ENCODE measurements around the gene EXOC4. TPM values are rescaled to one million over a fixed set of nuclear protein-coding genes. Genes with fewer than 3 reads are reported as not detected.

EXOC4 gene
- total and polyA plus RNA-seq, 2 donors (not counting 3 experiments of a cell fraction or from before 2014, with no cell fraction given): 20.3 to 73.1 TPM

- no peaks in the 10 kb centered on the region for H3K27me3 ChIP-seq (ENCODE audit: control insufficient read depth in 2 of 2, insufficient read depth in 2 of 2, low read length in 2 of 2)
- no peak overlapping the region for H2AFZ ChIP-seq (ENCODE audit: low read depth, low read length)
- DNase-seq (ENCODE audit: low read depth, low spot score) (no peak), FAIRE-seq (no peak)
- no TSS peak for BruUV-seq (replicated peaks)
- H3K4me3 ChIP-seq (replicated peaks in 1 of 3; ENCODE audit: insufficient read depth in 1 of 3, low read depth in 1 of 3, low read length in 3 of 3): no peak overlapping the region
- H3K27ac ChIP-seq (ENCODE audit: insufficient read depth, low read depth, low read length): no peak overlapping the region
- no peaks in the 10 kb centered on the region for H3K9me3 ChIP-seq (replicated peaks; ENCODE audit: control insufficient read depth, insufficient read depth, low read length)
- H4K20me1 ChIP-seq (replicated peaks; ENCODE audit: control insufficient read depth, extremely low read depth, insufficient read depth, low read length): no peaks in the 10 kb centered on the region
- intact Hi-C loops (cut with micrococcal nuclease): no loop called here
- dilution Hi-C loops (cut with MboI; ENCODE audit: extremely low pct_ligation_motif_present, low sequenced_read_pairs): no loop called here
- TF ChIP-seq POLR2AphosphoS5 (IDR thresholded peaks at IDR 0.05; ENCODE audit: insufficient read depth, low read depth, low read length) (no peak), EZH2 (IDR thresholded peaks at IDR 0.05; ENCODE audit: borderline replicate concordance, low read depth, low read length, severe bottlenecking) (no peak), CTCF (IDR thresholded peaks at IDR 0.05; ENCODE audit: extremely low read depth in 1 of 2, insufficient read depth in 1 of 2, low read depth in 1 of 2, low read length in 2 of 2) (no peak), JUN (IDR thresholded peaks at IDR 0.05; ENCODE audit: borderline replicate concordance, insufficient read depth, insufficient read length, low read depth) (no peak), MYC (IDR thresholded peaks at IDR 0.05; ENCODE audit: low read depth, low read length) (no peak), FOS (IDR thresholded peaks at IDR 0.05; ENCODE audit: borderline replicate concordance, insufficient read depth, low read length) (no peak), POLR2A (IDR thresholded peaks at IDR 0.05; ENCODE audit: low read depth, low read length) (no peak), GATA2 (IDR thresholded peaks at IDR 0.05; ENCODE audit: insufficient read depth, insufficient read length, low read depth, low read length) (no peak), MAX (IDR thresholded peaks at IDR 0.05; ENCODE audit: insufficient read depth, insufficient read length) (no peak)
- no peak overlapping the region for H3K9ac ChIP-seq (replicated peaks; ENCODE audit: extremely low read depth, insufficient read depth, low read length)
- H3K4me2 ChIP-seq (ENCODE audit: insufficient read depth, low read length): no peak overlapping the region
- ChIA-PET CTCF (no interaction called here), POLR2A (no interaction called here)
- H3K79me2 ChIP-seq (ENCODE audit: control insufficient read depth, insufficient read depth, low read length): no peaks in the 10 kb centered on the region
- H3K9me1 ChIP-seq (replicated peaks; ENCODE audit: control insufficient read depth, extremely low read depth, insufficient read depth, low read length): no peaks in the 10 kb centered on the region
- H3K36me3 ChIP-seq (ENCODE audit: control insufficient read depth in 2 of 2, extremely low read depth in 1 of 2, insufficient read depth in 2 of 2, low read length in 2 of 2): no peaks in the 10 kb centered on the region
- H3K4me1 ChIP-seq (ENCODE audit: control insufficient read depth, extremely low read depth, insufficient read depth, low read length): no peaks in the 10 kb centered on the region
Measured at GRCh38 chr7:134045716-134046115, 792.8 kb downstream of the EXOC4 start.
